HG03108 (cell line): Measurements from ENCODE around the gene C19orf85.
"Not testable (repeated sequence)": the region's sequence is repeated elsewhere in the genome, so short reads cannot be mapped to it uniquely, and the experiment has no call there.

Source experiments
- ATAC-seq: cut with Tn5 transposase; IDR thresholded peaks from one replicate; pipeline ENCODE4 v1.9.1; 2021; ENCODE audit warnings: moderate library complexity; ENCODE audit not compliant: unreplicated experiment

C19orf85 gene

GRCh38 chr19:55442372-55442961 is 22.1 kb downstream of the C19orf85 start:
- ATAC-seq: no peak

DNA sequence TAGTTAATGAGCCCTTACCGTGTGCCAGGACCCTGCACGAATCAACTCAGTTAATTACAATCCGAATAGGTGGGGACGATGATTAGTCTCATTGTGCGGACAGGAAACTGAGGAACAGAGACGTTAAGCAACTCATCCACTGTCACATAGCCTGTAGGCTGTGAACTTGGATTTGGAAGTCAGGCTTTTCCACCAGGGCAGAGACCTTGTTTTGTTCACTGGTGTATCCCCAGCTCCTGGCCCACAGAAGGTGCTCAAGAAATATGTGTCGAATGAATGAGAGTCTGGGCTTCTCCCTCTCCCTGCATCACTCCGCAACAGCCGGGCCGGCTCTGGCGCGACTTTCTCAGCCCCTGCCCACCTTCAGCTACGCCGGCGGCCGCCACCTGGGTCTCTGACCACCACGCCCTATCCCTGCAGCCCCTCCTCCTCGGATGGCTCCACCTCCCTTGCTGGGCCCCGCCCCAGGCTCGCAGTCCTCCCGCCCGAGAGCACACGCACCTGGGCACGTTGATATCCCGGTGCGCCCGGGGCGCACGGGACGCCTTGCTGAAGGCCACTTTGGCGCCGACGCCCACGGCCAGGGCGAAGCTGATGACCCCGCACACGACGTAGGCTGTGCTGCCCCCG is 22.7 kb downstream of the C19orf85 start:
- no peak for ATAC-seq

DNA sequence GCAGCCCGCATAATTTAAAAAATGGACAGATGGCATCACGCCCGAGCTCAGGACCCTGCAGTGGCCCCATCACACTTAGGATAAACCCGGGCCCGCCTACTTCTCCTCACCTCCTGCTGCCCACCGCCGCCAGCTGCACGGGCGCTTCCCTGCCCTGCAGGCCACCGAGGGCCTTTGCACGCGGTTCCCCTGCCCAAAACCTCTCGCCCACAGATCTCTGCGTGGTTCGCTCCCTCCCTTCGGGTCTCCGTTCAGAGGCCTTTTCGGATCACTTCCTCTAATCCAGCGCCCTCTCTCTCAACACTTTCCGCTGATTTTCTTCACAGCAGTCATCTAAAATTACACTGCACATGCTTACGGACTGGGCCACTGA is 23.2 kb downstream of the C19orf85 start:
- ATAC-seq: no peak

DNA sequence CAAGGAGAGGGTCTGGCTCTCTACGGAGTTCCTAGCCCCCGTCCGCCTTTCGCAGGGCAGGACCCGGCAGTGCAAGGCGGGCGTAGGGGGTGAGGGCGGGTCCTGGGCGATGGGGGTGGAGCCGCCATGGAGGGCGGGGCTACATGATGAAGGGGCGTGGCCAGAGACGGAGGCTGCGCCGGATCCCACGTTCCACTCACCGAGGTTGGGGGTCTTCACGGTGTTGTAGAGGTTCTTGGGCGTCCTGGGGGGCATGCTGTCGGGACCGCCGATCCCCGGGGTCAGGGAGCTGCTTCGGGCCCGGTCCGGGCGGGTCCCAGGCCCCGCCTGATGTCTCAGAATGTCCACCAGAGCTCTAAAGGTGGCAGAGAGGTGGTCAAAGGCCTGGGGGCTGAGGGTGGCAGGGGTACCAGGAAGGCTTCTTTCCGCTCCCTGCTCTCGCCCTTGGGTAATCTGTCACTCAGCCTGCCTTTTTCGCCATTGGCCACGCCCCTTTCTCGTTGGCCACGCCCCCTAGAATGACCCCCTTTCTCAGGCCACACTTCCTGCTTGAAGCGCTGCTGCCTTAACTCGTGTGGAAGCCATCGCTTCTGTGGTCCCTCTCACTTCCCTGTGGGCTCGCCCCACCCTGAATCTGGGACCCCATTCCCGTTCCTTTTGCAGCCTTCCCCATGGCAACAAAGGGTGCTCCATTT is 24.0 kb downstream of the C19orf85 start:
- ATAC-seq: no peak

DNA sequence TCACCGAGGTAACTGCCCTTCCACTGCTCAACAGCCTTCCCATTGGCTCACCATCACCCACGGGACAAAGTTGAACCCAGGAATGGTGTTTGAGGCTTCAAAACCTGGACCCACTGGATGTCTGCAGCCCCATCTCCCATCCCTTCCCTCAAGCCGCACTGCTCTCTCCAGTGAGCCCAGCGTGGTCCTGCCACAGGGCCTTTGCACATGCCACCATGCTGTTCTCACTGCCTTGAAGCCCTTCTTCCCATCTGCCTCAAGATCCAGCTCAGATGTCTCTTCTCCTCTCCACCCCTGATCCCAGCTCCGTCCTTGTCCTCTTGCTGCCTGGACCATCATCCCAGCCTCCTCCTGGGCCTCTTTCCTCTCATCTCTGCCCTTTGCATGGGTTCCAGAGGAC is 25.5 kb downstream of the C19orf85 start:
- ATAC-seq: no peak

- no peak for ATAC-seq
Observed at GRCh38 chr19:55437410-55437809, 27.1 kb downstream of the C19orf85 start.

- no peak for ATAC-seq
Observed at GRCh38 chr19:55436847-55437246, 27.7 kb downstream of the C19orf85 start.

DNA sequence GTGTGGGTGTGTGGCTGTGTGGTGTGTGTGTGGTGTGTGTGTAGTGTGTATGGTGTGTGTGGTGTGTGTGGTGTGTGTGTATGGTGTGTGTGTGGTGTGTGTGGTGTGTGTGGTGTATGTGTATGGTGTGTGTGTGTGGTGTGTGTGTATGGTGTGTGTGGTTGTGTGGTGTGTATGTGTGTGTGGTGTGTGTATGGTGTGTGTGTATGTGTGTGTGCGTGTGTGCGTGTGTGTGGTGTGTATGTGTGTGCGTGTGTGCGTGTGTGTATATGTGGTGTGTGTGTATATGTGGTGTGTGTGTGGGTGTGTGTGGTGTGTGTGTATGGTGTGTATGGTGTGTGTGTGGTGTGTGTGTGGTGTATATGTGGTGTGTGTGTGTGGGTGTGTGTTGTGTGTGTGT is 29.5 kb downstream of the C19orf85 start:
- no peak for ATAC-seq

DNA sequence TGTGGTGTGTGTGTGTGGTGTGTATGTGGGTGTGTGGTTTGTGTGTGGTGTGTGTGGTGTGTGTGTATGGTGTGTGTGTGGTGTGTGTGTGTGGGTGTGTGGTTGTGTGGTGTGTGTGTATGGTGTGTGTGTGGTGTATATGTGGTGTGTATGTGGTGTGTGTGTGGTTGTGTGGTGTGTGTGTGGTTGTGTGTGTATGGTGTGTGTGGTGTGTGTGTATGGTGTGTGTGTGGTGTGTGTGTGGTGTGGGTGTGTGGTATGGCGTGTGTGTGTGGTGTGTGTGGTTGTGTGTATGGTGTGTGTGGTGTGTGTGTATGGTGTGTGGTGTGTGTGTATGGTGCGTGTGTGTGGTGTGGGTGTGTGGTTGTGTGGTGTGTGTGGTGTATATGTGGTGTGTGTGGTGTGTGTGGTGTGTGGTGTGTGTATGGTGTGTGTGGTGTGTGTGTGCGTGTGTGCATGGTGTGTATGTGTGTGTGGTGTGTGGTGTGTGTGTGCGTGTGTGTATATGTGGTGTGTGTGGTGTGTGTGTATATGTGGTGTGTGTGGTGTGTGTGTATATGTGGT is 30.1 kb downstream of the C19orf85 start:
- ATAC-seq: no peak

DNA sequence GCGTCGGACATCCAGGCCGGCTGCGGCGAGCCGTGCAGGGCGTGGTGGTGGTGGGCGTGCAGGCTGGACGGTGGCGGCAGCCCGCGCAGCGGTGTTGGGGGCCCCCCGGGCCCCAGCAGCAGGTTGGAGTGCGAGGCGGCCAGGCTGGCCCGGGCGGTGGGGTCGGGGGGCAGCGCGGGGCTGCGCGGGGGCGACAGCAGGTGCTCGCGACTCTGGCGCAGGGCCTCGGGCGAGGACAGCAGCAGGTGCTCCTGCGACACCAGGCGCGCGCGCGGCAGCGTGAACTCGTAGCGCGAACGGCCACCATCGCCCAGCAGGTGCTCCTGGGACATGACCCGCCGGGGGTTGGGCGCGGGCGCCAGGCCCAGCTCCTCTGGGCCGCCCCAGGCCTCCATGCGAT is 31.3 kb downstream of the C19orf85 start:
- no peak for ATAC-seq

- no peak for ATAC-seq
Observed at GRCh38 chr19:55432241-55432959, 32.2 kb downstream of the C19orf85 start.

DNA sequence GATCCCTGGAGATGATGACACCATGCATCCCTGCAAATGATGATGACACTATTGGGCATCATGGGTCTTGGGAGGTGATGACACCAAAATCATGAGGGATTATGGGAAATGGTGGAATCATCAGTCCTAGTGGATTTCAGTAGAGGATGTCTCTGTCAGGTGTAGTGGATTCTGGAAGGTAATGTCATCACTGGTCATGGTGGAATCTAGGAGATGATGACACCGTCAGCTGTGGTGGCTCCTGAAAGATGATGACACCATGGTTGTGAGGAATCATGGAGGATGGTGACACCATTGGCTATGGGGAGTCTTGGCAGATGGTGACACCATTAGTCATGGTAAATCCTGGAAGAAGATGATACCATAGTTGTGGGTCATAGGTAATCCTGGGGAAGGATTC is 33.4 kb downstream of the C19orf85 start:
- ATAC-seq: no peak

- no peak for ATAC-seq
Observed at GRCh38 chr19:55426042-55426441, 38.5 kb downstream of the C19orf85 start.

DNA sequence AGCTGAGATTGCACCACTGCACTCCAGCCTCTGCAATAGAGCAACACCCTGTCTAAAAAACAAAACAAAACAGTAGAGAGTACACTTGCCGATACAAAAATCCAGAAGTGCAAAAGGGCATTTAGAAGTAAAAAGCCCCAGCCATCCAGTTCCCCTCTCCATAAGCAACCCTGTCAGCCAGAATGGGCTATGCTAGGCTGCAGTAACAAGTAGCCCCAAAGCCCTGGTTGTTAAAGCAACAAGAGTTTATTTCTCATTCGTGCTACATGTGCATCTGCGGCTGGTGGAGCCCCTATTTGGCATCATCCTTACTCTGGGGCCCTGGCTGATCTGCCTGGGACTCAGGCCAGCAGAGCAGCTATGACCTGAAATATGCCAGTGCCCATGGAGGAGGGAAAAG is 40.0 kb downstream of the C19orf85 start:
- no peak for ATAC-seq

DNA sequence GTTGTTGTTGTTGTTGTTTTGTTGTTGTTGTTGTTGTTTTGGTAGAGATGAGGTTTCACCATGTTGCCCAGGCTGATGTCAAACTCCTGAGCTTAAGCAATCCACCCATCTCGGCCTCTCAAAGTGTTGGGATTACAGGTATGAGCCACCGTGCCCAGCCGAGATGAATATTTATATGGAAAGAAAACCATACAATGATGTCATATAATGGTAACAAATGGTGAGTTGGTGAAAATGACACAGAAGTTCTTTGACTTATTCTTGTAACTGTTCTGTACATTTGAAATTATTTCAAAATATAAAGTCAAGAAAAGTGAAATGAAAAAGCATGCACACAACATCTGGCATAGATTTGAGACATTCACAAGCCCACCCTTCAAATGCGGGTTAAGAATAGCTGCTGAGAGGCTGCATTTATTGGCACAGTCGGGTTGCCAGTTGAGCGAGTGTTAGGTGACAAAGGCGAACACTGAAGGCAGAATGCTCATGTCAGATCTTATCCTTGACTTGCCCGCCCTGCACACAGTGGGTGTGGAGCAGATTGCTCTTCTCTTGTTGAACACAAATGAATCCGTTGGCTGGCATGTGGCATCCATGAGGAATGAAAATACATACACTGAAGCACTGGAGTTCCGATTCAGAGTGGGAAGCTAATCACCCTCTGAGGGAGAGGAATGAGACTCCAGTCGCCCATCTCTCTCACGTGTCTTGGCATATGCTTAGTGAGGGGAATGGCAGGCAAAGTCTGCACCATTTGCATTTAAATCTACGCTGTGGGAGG is 41.1 kb downstream of the C19orf85 start:
- ATAC-seq: no peak

GRCh38 chr19:55421281-55421680 is 43.3 kb downstream of the C19orf85 start:
- ATAC-seq: not testable (repeated sequence)

GRCh38 chr19:55419624-55420236 is 44.8 kb downstream of the C19orf85 start:
- ATAC-seq: no peak

GRCh38 chr19:55419103-55419502 is 45.4 kb downstream of the C19orf85 start:
- no peak for ATAC-seq

DNA sequence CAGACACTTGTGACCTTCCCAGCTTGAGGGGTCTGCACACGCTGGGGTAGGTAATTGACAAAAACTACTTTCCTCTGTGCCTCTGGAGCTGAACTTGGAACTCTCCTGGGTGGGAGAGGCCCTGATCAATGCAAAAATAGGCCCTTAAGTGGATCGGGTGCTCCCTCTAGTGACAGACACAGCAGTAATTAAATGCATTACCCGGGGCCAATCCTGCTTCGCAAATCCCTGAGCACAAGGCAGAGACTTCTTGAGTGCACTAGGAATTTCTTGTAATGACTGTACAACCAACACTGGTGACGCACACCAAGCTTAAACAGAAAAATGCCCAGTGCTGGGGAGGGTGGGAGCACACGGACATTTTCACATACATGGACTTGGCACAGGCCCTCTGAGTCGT is 46.4 kb downstream of the C19orf85 start:
- ATAC-seq: no peak
